GM12801 (cell line): ENCODE measurements around the gene CCDC91.

Experiments used
- CTCF ChIP-seq: IDR thresholded peaks from one replicate; pipeline ENCODE4 v1.5.1; 2011; ENCODE audit warnings: control low read depth; ENCODE audit not compliant: insufficient read length; ENCODE audit errors: extremely low read depth

The CCDC91 gene

GRCh38 chr12:28586481-28586880, 396.2 kb downstream of the CCDC91 start:
- no peak for TF ChIP-seq CTCF

GRCh38 chr12:28591831-28592230, 401.6 kb downstream of the CCDC91 start:
- no peak for TF ChIP-seq CTCF
